22Rv1 (cell line): ENCODE data around the gene ANKZF1.

Experiments
- CTCF ChIP-seq: fragments of 450-650 bp; IDR thresholded peaks from 2 replicates; pipeline ENCODE4 v1.5.1; 2017; ENCODE audit warnings: mild to moderate bottlenecking
- ZFX ChIP-seq: fragments of 450-650 bp; IDR thresholded peaks from 2 replicates; pipeline ENCODE4 v1.6.1; 2017; ENCODE audit warnings: antibody characterized with exemption, borderline replicate concordance

GRCh38 chr2:219252084-219252483 is 22.5 kb downstream of the ANKZF1 start:
- TF ChIP-seq CTCF, result no peak
- TF ChIP-seq ZFX, result no peak
